CD14-positive monocyte (primary cell): ENCODE measurements around the gene BOC. TPM values are rescaled to one million over a fixed set of nuclear protein-coding genes. Genes with fewer than 3 reads are reported as not detected.

Experiments
- DNase-seq, 3 donors: peaks; one replicate each; pipeline ENCODE4 v3.0.0-alpha.2; 2011 to 2022
- H2AFZ ChIP-seq: 2 replicates; pipeline ENCODE4 v1.6.0; 2012; ENCODE audit warnings: mild to moderate bottlenecking, low read depth, low read length, inconsistent platforms; ENCODE audit not compliant: insufficient read depth, poor library complexity, severe bottlenecking
- H3K27ac ChIP-seq, 2 donors: 1 replicate in 1 of 2; 2 replicates in 1 of 2; pipeline ENCODE4 v1.5.1; 2012 to 2013; ENCODE audit warnings: low read length in 2 of 2, control low read depth in 1 of 2, inconsistent platforms in 1 of 2, low read depth in 1 of 2, mild to moderate bottlenecking in 1 of 2
- H3K27me3 ChIP-seq, 2 donors: one replicate each; pipeline versions ENCODE4 v1.6.0 to v1.6.1; 2011 to 2013; ENCODE audit warnings: low read length in 2 of 2; ENCODE audit not compliant: control insufficient read depth in 2 of 2, insufficient read depth in 2 of 2
- H3K36me3 ChIP-seq, 2 donors: replicated peaks in 1 of 2; 1 replicate in 1 of 2; 2 replicates in 1 of 2; pipeline versions ENCODE4 v1.5.1 to v1.6.1; 2012 to 2013; ENCODE audit warnings: low read length in 2 of 2, control low read depth in 1 of 2, inconsistent platforms in 1 of 2, mild to moderate bottlenecking in 1 of 2; ENCODE audit not compliant: insufficient read depth in 2 of 2, control insufficient read depth in 1 of 2
- H3K4me1 ChIP-seq, 2 donors: 1 replicate in 1 of 2; 2 replicates in 1 of 2; pipeline versions ENCODE4 v1.5.1 to v1.6.1; 2012 to 2013; ENCODE audit warnings: low read length in 2 of 2, control low read depth in 1 of 2, inconsistent platforms in 1 of 2, mild to moderate bottlenecking in 1 of 2, moderate library complexity in 1 of 2; ENCODE audit not compliant: insufficient read depth in 2 of 2, control insufficient read depth in 1 of 2
- H3K4me2 ChIP-seq: replicated peaks from 2 replicates; pipeline ENCODE3; 2012; ENCODE audit warnings: low read length, moderate library complexity, mild to moderate bottlenecking; ENCODE audit not compliant: poor library complexity, severe bottlenecking; ENCODE audit errors: extremely low read depth
- H3K4me3 ChIP-seq, 3 experiments: fragments of 200-600 bp in 1 of 3; sonication (generic) in 1 of 3; replicated peaks in 1 of 3; 1 replicate in 2 of 3; 2 replicates in 1 of 3; pipeline ENCODE4 v1.5.1; 2011 to 2013; ENCODE audit warnings: low read length in 3 of 3, mild to moderate bottlenecking in 3 of 3, control low read depth in 2 of 3, low read depth in 2 of 3, inconsistent platforms in 1 of 3, moderate library complexity in 1 of 3
- H3K79me2 ChIP-seq: 2 replicates; pipeline ENCODE4 v1.6.0; 2012; ENCODE audit warnings: mild to moderate bottlenecking, control low read depth, inconsistent platforms, low read length, moderate library complexity; ENCODE audit not compliant: insufficient read depth
- H3K9ac ChIP-seq: 2 replicates; pipeline ENCODE4 v1.6.0; 2017; ENCODE audit warnings: low read length, mild to moderate bottlenecking; ENCODE audit not compliant: insufficient read depth, poor library complexity, severe bottlenecking
- H3K9me3 ChIP-seq, 2 donors: replicated peaks in 1 of 2; 1 replicate in 1 of 2; 2 replicates in 1 of 2; pipeline versions ENCODE4 v1.5.1 to v1.6.1; 2012 to 2013; ENCODE audit warnings: low read length in 2 of 2, control low read depth in 1 of 2; ENCODE audit not compliant: control insufficient read depth in 1 of 2, insufficient read depth in 1 of 2
- H4K20me1 ChIP-seq: 2 replicates; pipeline ENCODE4 v1.6.0; 2012; ENCODE audit warnings: mild to moderate bottlenecking, low read length, control low read depth, moderate library complexity; ENCODE audit not compliant: insufficient read depth
- H3K27ac Mint-ChIP-seq, 7 donors: one replicate each; pipeline ENCODE4 v1.8.0; 2020; ENCODE audit warnings: mild to moderate bottlenecking in 7 of 7, mixed read lengths in 7 of 7, moderate library complexity in 6 of 7, inconsistent platforms in 2 of 7
- H3K27me3 Mint-ChIP-seq, 3 donors: one replicate each; pipeline ENCODE4 v1.8.0; 2021 to 2022; ENCODE audit warnings: low read depth in 3 of 3, mild to moderate bottlenecking in 3 of 3, mixed read lengths in 3 of 3, moderate library complexity in 3 of 3, inconsistent platforms in 1 of 3
- H3K36me3 Mint-ChIP-seq, 2 donors: one replicate each; pipeline ENCODE4 v1.8.0; 2020; ENCODE audit warnings: mixed read lengths in 2 of 2, inconsistent platforms in 1 of 2, mild to moderate bottlenecking in 1 of 2
- H3K4me1 Mint-ChIP-seq: one replicate; pipeline ENCODE4 v1.8.0; 2020; ENCODE audit warnings: mild to moderate bottlenecking, mixed read lengths
- H3K4me3 Mint-ChIP-seq, 2 donors: one replicate each; pipeline ENCODE4 v1.8.0; 2020; ENCODE audit warnings: mild to moderate bottlenecking in 2 of 2, mixed read lengths in 2 of 2, moderate library complexity in 1 of 2
- H3K9me3 Mint-ChIP-seq, 7 donors: one replicate each; pipeline ENCODE4 v1.8.0; 2020 to 2022; ENCODE audit warnings: mixed read lengths in 7 of 7, mild to moderate bottlenecking in 6 of 7, moderate library complexity in 6 of 7, inconsistent platforms in 2 of 7
- WGBS: methylation state at CpG from one replicate; pipeline ENCODE4 v1.1.5; 2013; ENCODE audit warnings: missing lambda C conversion rate; ENCODE audit not compliant: insufficient coverage; 5-methylcytosine and 5-hydroxymethylcytosine counted together
- intact Hi-C, 2 donors: fragments of 100-400 bp; cut with micrococcal nuclease; formaldehyde crosslinking; loops; one replicate each; pipeline versions ENCODE4 v1.15.0 to v1.15.1; 2023
- polyA plus RNA-seq, 3 donors: library from polyadenylated mRNA; depleted of rRNA in 1 of 3; unstranded in 2 of 3; stranded (reverse) in 1 of 3; fragments of 300-500 nt in 2 of 3; fragments of >200 nt in 1 of 3; fragmentation: Illumina TruSeq in 2 of 3; gene quantifications; 1 replicate in 2 of 3; 2 replicates in 1 of 3; pipeline ENCODE4 v1.2.3, GENCODE V29; 2012 to 2021
- TF ChIP-seq, protein P1 (sequence below): fragments of 200-600 bp; IDR thresholded peaks from one replicate; pipeline ENCODE4 v1.8.0; 2022; ENCODE audit warnings: antibody characterized with exemption, mild to moderate bottlenecking

BOC gene
- polyA plus RNA-seq, 3 donors = not detected

DNA sequence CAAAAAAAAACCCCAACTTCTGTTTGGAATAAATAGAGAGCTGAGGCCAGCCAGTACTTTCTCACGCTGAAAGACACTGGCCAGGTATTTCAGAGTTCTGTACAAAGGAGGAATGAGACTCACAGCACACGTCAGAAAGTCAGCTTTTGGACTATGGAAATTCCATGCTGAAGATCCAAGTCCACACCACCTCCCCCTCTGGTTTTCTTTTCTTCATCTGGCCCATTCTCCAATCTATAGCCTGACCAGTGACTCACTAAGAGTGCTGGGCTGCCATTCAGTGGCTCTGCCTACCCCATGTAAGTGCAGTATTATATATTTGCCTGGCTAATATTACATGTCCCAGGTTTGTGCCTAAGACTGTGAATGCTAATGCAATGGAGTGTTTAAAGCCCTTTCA lies 13.9 kb downstream of the BOC start:
- peaks cover 17% of the 10 kb centered on the region for H3K4me1 Mint-ChIP-seq
- H3K27ac Mint-ChIP-seq = peak overlapping the region in 1 of 7 donors; percentile 28
- Histone ChIP-seq H3K9ac (no peak overlapping the region), H3K36me3 (no peaks in the 10 kb centered on the region), H4K20me1 (no peaks in the 10 kb centered on the region), H3K27me3 (no peaks in the 10 kb centered on the region), H3K4me2 (no peak overlapping the region), H3K4me3 (no peak overlapping the region), H3K27ac (no peak overlapping the region), H3K9me3 (no peaks in the 10 kb centered on the region), H3K79me2 (no peaks in the 10 kb centered on the region), H2AFZ (no peak overlapping the region), H3K4me1 (peaks cover 8 to 9% of the 10 kb centered on the region in 2 donors)
- H3K9me3 Mint-ChIP-seq = peaks cover 0 to 1% (median 0%) of the 10 kb centered on the region in 7 donors
- H3K4me3 Mint-ChIP-seq = no peak overlapping the region
- WGBS = no CpG with 5 or more reads among the region's 2 CpGs
- TF ChIP-seq, protein P1, sequence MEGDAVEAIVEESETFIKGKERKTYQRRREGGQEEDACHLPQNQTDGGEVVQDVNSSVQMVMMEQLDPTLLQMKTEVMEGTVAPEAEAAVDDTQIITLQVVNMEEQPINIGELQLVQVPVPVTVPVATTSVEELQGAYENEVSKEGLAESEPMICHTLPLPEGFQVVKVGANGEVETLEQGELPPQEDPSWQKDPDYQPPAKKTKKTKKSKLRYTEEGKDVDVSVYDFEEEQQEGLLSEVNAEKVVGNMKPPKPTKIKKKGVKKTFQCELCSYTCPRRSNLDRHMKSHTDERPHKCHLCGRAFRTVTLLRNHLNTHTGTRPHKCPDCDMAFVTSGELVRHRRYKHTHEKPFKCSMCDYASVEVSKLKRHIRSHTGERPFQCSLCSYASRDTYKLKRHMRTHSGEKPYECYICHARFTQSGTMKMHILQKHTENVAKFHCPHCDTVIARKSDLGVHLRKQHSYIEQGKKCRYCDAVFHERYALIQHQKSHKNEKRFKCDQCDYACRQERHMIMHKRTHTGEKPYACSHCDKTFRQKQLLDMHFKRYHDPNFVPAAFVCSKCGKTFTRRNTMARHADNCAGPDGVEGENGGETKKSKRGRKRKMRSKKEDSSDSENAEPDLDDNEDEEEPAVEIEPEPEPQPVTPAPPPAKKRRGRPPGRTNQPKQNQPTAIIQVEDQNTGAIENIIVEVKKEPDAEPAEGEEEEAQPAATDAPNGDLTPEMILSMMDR = no peak
- no peak for DNase-seq
- peaks cover 0 to 2% of the 10 kb centered on the region in 2 donors for H3K36me3 Mint-ChIP-seq
- peaks cover 4 to 21% (median 5%) of the 10 kb centered on the region in 3 donors for H3K27me3 Mint-ChIP-seq
- intact Hi-C loops = no loop called here

DNA sequence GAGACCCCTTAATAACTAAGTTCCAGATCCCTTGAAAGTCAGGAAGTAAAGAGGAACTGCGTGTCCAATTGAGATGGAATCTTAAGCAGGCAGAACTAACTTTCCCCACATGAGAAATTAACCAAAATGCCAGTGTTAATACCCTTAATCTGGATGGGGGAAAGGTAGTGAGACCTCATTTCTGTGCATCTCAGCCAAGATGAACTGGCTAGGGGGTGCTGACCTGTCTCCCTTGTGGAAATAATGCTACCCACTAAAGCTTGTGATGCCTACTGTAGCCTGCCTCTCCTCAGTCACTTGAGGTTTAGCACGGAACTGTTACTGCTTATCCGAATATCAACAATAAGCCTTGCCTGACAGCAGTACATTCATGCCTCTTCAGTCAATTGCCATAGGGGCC lies 15.1 kb downstream of the BOC start:
- intact Hi-C loops = no loop called here
- Mint-ChIP-seq H3K36me3 (peaks cover 0 to 2% of the 10 kb centered on the region in 2 donors), H3K27me3 (peaks cover 0 to 12% (median 4%) of the 10 kb centered on the region in 3 donors), H3K4me3 (no peak overlapping the region), H3K27ac (no peak overlapping the region), H3K9me3 (peaks cover 0 to 1% (median 0%) of the 10 kb centered on the region in 7 donors), H3K4me1 (peaks cover 17% of the 10 kb centered on the region)
- H3K36me3 ChIP-seq = no peaks in the 10 kb centered on the region
- no peak overlapping the region for H3K4me3 ChIP-seq
- H2AFZ ChIP-seq = no peak overlapping the region
- H3K79me2 ChIP-seq = no peaks in the 10 kb centered on the region
- H3K4me2 ChIP-seq = no peak overlapping the region
- WGBS = 100% methylated on average over 2 of the region's 3 CpGs
- no peaks in the 10 kb centered on the region for H3K9me3 ChIP-seq
- H3K9ac ChIP-seq = no peak overlapping the region
- no peaks in the 10 kb centered on the region for H4K20me1 ChIP-seq
- H3K27ac ChIP-seq = no peak overlapping the region
- DNase-seq = no peak
- TF ChIP-seq, protein P1 = no peak
- no peaks in the 10 kb centered on the region for H3K27me3 ChIP-seq
- H3K4me1 ChIP-seq = peaks cover 8 to 9% of the 10 kb centered on the region in 2 donors
